ENCODE measurements around the gene SEMA4C. TPM values are rescaled to one million over a fixed set of nuclear protein-coding genes. Genes with fewer than 3 reads are reported as not detected.
A peak's percentile ranks its signal among the peaks of the same experiment; 100 is the strongest.

Gene SEMA4C
- total and polyA plus RNA-seq, 9 of the 15 experiments (the other 6 are each of a cell fraction or from before 2014, with no cell fraction given) = 0.32 to 59.7 (median 23.9) TPM

GRCh38 chr2:96857667-96858372, 12.1 kb downstream of the SEMA4C start, which contains the start of gene ANKRD39 (continued):
- no peak for TF ChIP-seq PHF20 (IDR thresholded peaks at IDR 0.05; ENCODE audit: partially characterized antibody)
- TF ChIP-seq HNRNPH1 (optimal IDR thresholded peaks at IDR 0.05; ENCODE audit: low read depth, low read length) = no peak
- peak; percentile 95 for TF ChIP-seq SP2 (IDR thresholded peaks at IDR 0.05; ENCODE audit: extremely low read depth, low read depth, low read length, poor library complexity, severe bottlenecking)
- no peak for TF ChIP-seq ZNF699 (CRISPR knock-in tag; IDR thresholded peaks at IDR 0.05; ENCODE audit: insufficient replicate concordance)

- ChIA-PET CTCF (ENCODE audit: low intra/inter-chr PET ratio) (interaction anchor here (2.2 to 3.8 kb wide), 3 partner anchors 94 to 255 kb away, joined by 16 to 41 read pairs (median 37); no protein-coding TSS in a partner anchor), POLR2A (interaction anchor here (0.5 to 6.8 kb wide), 16 partner anchors 10 to 106 kb away, joined by 3 to 67 read pairs (median 5); partner anchors contain the start of genes ANKRD23 and SEMA4C)
- peaks cover 49% of the 10 kb centered on the region for H3K36me3 ChIP-seq (ENCODE audit: control insufficient read depth, insufficient read depth, low read length)
- peaks cover 24 to 51% of the 10 kb centered on the region in 2 experiments for H3K4me1 ChIP-seq (replicated peaks in 1 of 2; ENCODE audit: control insufficient read depth in 2 of 2, insufficient read depth in 2 of 2, low read length in 2 of 2)
- DNase-seq (ENCODE audit: extremely low read depth in 1 of 4, low spot score in 3 of 4) = peak in 3 of 4 experiments; percentile 36 to 68 (median 53)
- H4K20me1 ChIP-seq (replicated peaks; ENCODE audit: control insufficient read depth, insufficient read depth, low read length) = 0 out of 2 replicates have a peak, but pooled peaks cover 3% of the 10 kb centered on the region
- peak overlapping the region; percentile 93 for H2AFZ ChIP-seq (ENCODE audit: low read depth, low read length)
- FAIRE-seq = peak; percentile 76
- H3K9ac ChIP-seq (ENCODE audit: insufficient read depth in 1 of 2, low read depth in 2 of 2, low read length in 2 of 2) = peak overlapping the region; percentile 82 to 95
- no peaks in the 10 kb centered on the region for H3K9me3 ChIP-seq (replicated peaks; ENCODE audit: control insufficient read depth, insufficient read depth, low read depth, low read length)
- in situ Hi-C loops (cut with MboI) = loop anchor here (5.0 to 25.0 kb wide), 2 partner anchors 95 to 255 kb away; partner anchors contain the start of gene ANKRD36
- intact Hi-C loops (cut with micrococcal nuclease) = loop anchor here (5.0 kb wide), 1 partner anchor 255 kb away; the partner anchor contains the start of gene ANKRD36
- H3K79me2 ChIP-seq (ENCODE audit: control insufficient read depth, insufficient read depth, low read length) = peaks cover 36% of the 10 kb centered on the region
- H3K27ac ChIP-seq (ENCODE audit: extremely low read depth, low read depth, low read length) = peak overlapping the region; percentile 78
- H3K4me2 ChIP-seq (ENCODE audit: insufficient read depth, low read length) = peak overlapping the region; percentile 97
- TSS peak; percentile 25 for BruUV-seq (replicated peaks)
- peak overlapping the region; percentile 70 for H3K4me3 ChIP-seq
- no peaks in the 10 kb centered on the region for H3K27me3 ChIP-seq (ENCODE audit: control insufficient read depth in 2 of 2, insufficient read depth in 2 of 2, low read length in 2 of 2)
- H3K9me1 ChIP-seq (ENCODE audit: control insufficient read depth, insufficient read depth, low read length) = peaks cover 3% of the 10 kb centered on the region
- ATAC-seq = peak; percentile 7
- 7% methylated on average over 27 of the region's 27 CpGs for WGBS (ENCODE audit: insufficient coverage, low coverage, missing lambda C conversion rate)
- TF ChIP-seq MYC (IDR thresholded peaks at IDR 0.05; ENCODE audit: low read depth, low read length) = no peak
- peak; percentile 83; the same call in 1 of the 2 replicates for TF ChIP-seq MYC (CRISPR knock-in tag; IDR thresholded peaks at IDR 0.05; ENCODE audit: borderline replicate concordance, low read depth)
- peak; percentile 28; the same call in 1 of the 2 replicates for TF ChIP-seq FOXK1 (CRISPR knock-in tag; IDR thresholded peaks at IDR 0.05; ENCODE audit: borderline replicate concordance)
- peak; percentile 91 to 92 for TF ChIP-seq E2F6 (IDR thresholded peaks at IDR 0.05; ENCODE audit: borderline replicate concordance in 1 of 2, extremely low read depth in 1 of 2, insufficient read depth in 1 of 2, insufficient read length in 1 of 2, low read depth in 1 of 2, low read length in 1 of 2, poor library complexity in 1 of 2, severe bottlenecking in 1 of 2)
- TF ChIP-seq MAFK (IDR thresholded peaks at IDR 0.05; ENCODE audit: low read length) = peak; percentile 50
- TF ChIP-seq KLF16 (IDR thresholded peaks at IDR 0.05) = no peak
- peak; percentile 36; the same call in 1 of the 2 replicates for TF ChIP-seq ZNF592 (IDR thresholded peaks at IDR 0.05)
These were observed 12.9 kb downstream of the SEMA4C start for GRCh38 chr2:96856776-96857666.
